ENCODE measurements around the gene KMT5B. TPM values are rescaled to one million over a fixed set of nuclear protein-coding genes. Genes with fewer than 3 reads are reported as not detected.

KMT5B gene
- total and polyA plus RNA-seq, 2 of the 4 experiments (the other 2 are of a cell fraction), result 11.2 to 13.4 TPM

GRCh38 chr11:68148071-68148805 lies 64.9 kb downstream of the KMT5B start:
- Histone ChIP-seq H3K56ac (ENCODE audit: extremely low read depth, insufficient read depth, low read length) (no peak overlapping the region), H3K4me1 (ENCODE audit: control insufficient read depth, insufficient read depth, low read length) (peaks cover 4% of the 10 kb centered on the region; the same call in 1 of the 2 replicates), H3K23ac (ENCODE audit: low read depth, low read length) (no peak overlapping the region), H3K4ac (ENCODE audit: low read depth, low read length) (no peak overlapping the region), H3K4me2 (ENCODE audit: low read depth, low read length) (no peak overlapping the region), H2BK20ac (ENCODE audit: low read depth, low read length) (no peak overlapping the region), H3K9ac (ENCODE audit: low read depth, low read length) (no peak overlapping the region), H3K9me3 (ENCODE audit: control insufficient read depth, insufficient read depth, low read length) (no peaks in the 10 kb centered on the region), H2AFZ (replicated peaks; ENCODE audit: low read length, poor library complexity) (peak overlapping the region; percentile 49), H2BK5ac (ENCODE audit: low read depth, low read length, poor library complexity, severe bottlenecking) (no peak overlapping the region), H3K27me3 (ENCODE audit: control insufficient read depth, insufficient read depth, low read length) (no peaks in the 10 kb centered on the region; the same call in 1 of the 2 replicates), H4K20me1 (ENCODE audit: insufficient read depth, low read length) (no peaks in the 10 kb centered on the region), H2AK9ac (replicated peaks; ENCODE audit: low read depth, low read length, poor library complexity) (no peak overlapping the region), H2BK120ac (ENCODE audit: low read depth, low read length) (no peak overlapping the region), H4K5ac (ENCODE audit: low read depth, low read length) (no peak overlapping the region), H3K27ac (ENCODE audit: insufficient read depth, low read length) (no peak overlapping the region), H3K36me3 (ENCODE audit: control insufficient read depth, insufficient read depth, low read length) (no peaks in the 10 kb centered on the region), H3K14ac (replicated peaks; ENCODE audit: low read depth, low read length) (no peak overlapping the region), H2BK15ac (ENCODE audit: low read depth, low read length) (no peak overlapping the region), H4K91ac (ENCODE audit: insufficient read depth, low read depth, low read length) (no peak overlapping the region), H3K79me1 (ENCODE audit: low read depth in 1 of 2, low read length in 2 of 2) (no peaks in the 10 kb centered on the region), H3K18ac (ENCODE audit: low read depth, low read length) (no peak overlapping the region), H3K4me3 (ENCODE audit: insufficient read depth, low read depth, low read length) (no peak overlapping the region), H4K8ac (ENCODE audit: low read depth in 2 of 2, low read length in 2 of 2) (no peak overlapping the region), H3K9me1 (ENCODE audit: insufficient read depth, low read length) (peaks cover 3% of the 10 kb centered on the region; the same call in 1 of the 2 replicates), H2AK5ac (ENCODE audit: low read depth, low read length) (no peak overlapping the region)
- ChIA-PET CTCF (no interaction called here), POLR2A (ENCODE audit: unreplicated experiment) (no interaction called here)
- TF ChIP-seq NFE2L2 (IDR thresholded peaks at IDR 0.05; ENCODE audit: low read depth, low read length), result no peak
- TF ChIP-seq CTCF (conservative IDR thresholded peaks at IDR 0.05; ENCODE audit: low read depth, low read length), result no peak
- TF ChIP-seq RAD21 (IDR thresholded peaks at IDR 0.05; ENCODE audit: low read length), result no peak
- no peak for TF ChIP-seq BHLHE40 (IDR thresholded peaks at IDR 0.05; ENCODE audit: low read depth, low read length)
- no peak for TF ChIP-seq CHD1 (IDR thresholded peaks at IDR 0.05; ENCODE audit: low read depth, low read length)
- TF ChIP-seq FOS (IDR thresholded peaks at IDR 0.05; ENCODE audit: low read depth, low read length), result no peak
- TF ChIP-seq MXI1 (IDR thresholded peaks at IDR 0.05; ENCODE audit: borderline replicate concordance, low read depth, low read length), result no peak
- no peak for TF ChIP-seq CEBPB (IDR thresholded peaks at IDR 0.05; ENCODE audit: low read depth, low read length)
- TF ChIP-seq MAZ (IDR thresholded peaks at IDR 0.05; ENCODE audit: borderline replicate concordance, low read depth, low read length), result no peak
- ATAC-seq (ENCODE audit: low read depth) (no peak), DNase-seq (no peak)
- in situ Hi-C loops (cut with MboI; ENCODE audit: low sequenced_read_pairs) (no loop called here), intact Hi-C loops (cut with micrococcal nuclease) (no loop called here), dilution Hi-C loops (cut with HindIII; ENCODE audit: low sequenced_read_pairs, unreplicated experiment) (no loop called here)
- BruUV-seq (replicated peaks), result no TSS peak
- WGBS, 2 experiments (ENCODE audit: extremely low coverage in 2 of 2, insufficient read length in 1 of 2), result 77% methylated on average over 9 of the region's 18 CpGs; no CpG with 5 or more reads in 1 of the 2 experiments

Measured in IMR-90 (cell line).